ENCODE measurements around the gene KLHL18. TPM values are rescaled to one million over a fixed set of nuclear protein-coding genes. Genes with fewer than 3 reads are reported as not detected.

KLHL18 gene
- total and polyA plus RNA-seq, 2 experiments from 2014 or later, result 14.8 to 20.0 TPM

GRCh38 chr3:47385007-47385406 lies 102.3 kb downstream of the KLHL18 start:
- DNase-seq (ENCODE audit: low read depth in 1 of 2, low spot score in 1 of 2), result peak in 1 of 2 donors; percentile 27
- H3K27ac ChIP-seq, result no peak overlapping the region
- H3K27me3 ChIP-seq, result no peaks in the 10 kb centered on the region
- H3K4me1 ChIP-seq (ENCODE audit: low read depth), result no peaks in the 10 kb centered on the region
- H3K9me3 ChIP-seq (ENCODE audit: low read depth), result no peaks in the 10 kb centered on the region
- no peaks in the 10 kb centered on the region for H3K36me3 ChIP-seq
- TF ChIP-seq, protein P1, sequence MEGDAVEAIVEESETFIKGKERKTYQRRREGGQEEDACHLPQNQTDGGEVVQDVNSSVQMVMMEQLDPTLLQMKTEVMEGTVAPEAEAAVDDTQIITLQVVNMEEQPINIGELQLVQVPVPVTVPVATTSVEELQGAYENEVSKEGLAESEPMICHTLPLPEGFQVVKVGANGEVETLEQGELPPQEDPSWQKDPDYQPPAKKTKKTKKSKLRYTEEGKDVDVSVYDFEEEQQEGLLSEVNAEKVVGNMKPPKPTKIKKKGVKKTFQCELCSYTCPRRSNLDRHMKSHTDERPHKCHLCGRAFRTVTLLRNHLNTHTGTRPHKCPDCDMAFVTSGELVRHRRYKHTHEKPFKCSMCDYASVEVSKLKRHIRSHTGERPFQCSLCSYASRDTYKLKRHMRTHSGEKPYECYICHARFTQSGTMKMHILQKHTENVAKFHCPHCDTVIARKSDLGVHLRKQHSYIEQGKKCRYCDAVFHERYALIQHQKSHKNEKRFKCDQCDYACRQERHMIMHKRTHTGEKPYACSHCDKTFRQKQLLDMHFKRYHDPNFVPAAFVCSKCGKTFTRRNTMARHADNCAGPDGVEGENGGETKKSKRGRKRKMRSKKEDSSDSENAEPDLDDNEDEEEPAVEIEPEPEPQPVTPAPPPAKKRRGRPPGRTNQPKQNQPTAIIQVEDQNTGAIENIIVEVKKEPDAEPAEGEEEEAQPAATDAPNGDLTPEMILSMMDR (IDR thresholded peaks at IDR 0.05; ENCODE audit: low read depth, low read length), result no peak
- no peak overlapping the region for H3K4me3 ChIP-seq

DNA sequence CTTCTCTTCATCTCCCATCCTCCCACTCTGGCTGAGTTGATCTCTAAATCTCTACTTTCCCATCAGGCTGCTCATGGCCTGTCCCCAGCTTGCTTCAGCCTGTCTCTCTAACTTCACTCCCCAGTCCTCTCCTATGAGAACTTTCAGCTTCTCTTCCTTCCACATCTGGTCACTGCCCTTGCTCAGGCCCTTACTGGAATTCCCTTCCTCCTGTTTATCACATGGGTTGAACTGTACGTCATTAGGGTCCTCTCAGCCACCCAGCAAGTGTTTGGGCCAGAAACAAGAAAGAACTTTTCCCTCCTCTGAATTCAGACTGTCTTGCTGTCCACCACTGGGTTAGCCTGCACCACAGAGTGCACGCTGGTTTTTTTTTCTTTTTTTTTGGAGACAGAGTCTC lies 103.1 kb downstream of the KLHL18 start:
- TF ChIP-seq, protein P1 (IDR thresholded peaks at IDR 0.05; ENCODE audit: low read depth, low read length), result no peak
- no peak for DNase-seq (ENCODE audit: low read depth in 1 of 2, low spot score in 1 of 2)
- H3K27me3 ChIP-seq, result no peaks in the 10 kb centered on the region
- H3K36me3 ChIP-seq, result no peaks in the 10 kb centered on the region
- no peak overlapping the region for H3K27ac ChIP-seq
- H3K4me1 ChIP-seq (ENCODE audit: low read depth), result no peaks in the 10 kb centered on the region
- no peak overlapping the region for H3K4me3 ChIP-seq
- H3K9me3 ChIP-seq (ENCODE audit: low read depth), result no peaks in the 10 kb centered on the region

GRCh38 chr3:47392933-47393332 lies 110.2 kb downstream of the KLHL18 start:
- H3K9me3 ChIP-seq (ENCODE audit: low read depth), result no peaks in the 10 kb centered on the region
- H3K4me3 ChIP-seq, result no peak overlapping the region
- no peak for DNase-seq (ENCODE audit: low read depth in 1 of 2, low spot score in 1 of 2)
- no peak overlapping the region for H3K27ac ChIP-seq
- H3K36me3 ChIP-seq, result no peaks in the 10 kb centered on the region
- no peaks in the 10 kb centered on the region for H3K27me3 ChIP-seq
- TF ChIP-seq, protein P1 (IDR thresholded peaks at IDR 0.05; ENCODE audit: low read depth, low read length), result no peak
- H3K4me1 ChIP-seq (ENCODE audit: low read depth), result peaks cover 21% of the 10 kb centered on the region

DNA sequence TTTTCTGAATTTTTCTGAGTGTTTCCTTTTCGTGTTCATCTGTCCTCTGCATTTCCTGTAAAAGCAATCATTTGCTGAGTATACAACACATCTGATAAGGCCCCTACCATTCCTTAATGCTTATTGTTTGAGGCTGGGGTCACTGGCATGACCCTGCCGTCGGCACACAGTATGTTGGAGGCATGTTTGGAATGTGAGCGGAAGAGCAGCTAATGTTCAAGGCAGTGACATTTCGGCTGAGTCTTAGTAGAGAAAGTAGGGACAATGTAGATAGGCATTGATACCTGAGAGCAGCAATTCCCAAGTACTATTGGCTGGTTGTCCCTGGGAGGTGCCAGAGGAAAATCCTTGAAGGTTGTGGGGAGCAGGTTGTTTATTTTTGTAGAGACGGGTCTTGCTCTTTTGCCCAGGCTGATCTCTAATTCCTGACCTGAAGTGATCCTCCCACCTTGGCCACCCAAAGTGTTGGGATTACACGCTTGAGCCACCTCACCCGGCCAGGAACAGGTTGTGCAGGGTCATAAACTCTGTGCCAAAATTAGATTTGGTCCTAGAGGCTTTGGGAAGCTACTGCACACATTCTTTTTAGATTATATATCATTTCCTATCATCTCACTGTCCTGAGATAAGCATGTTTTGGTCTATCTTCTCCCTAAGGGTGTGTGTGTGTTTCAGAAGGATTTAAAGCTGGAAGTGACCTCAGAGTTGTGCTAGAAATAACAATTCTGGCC lies 111.6 kb downstream of the KLHL18 start:
- Histone ChIP-seq H3K27me3 (no peaks in the 10 kb centered on the region), H3K4me1 (ENCODE audit: low read depth) (peaks cover 21% of the 10 kb centered on the region), H3K4me3 (no peak overlapping the region), H3K27ac (peak overlapping the region; percentile 64), H3K9me3 (ENCODE audit: low read depth) (no peaks in the 10 kb centered on the region), H3K36me3 (no peaks in the 10 kb centered on the region)
- TF ChIP-seq, protein P1 (IDR thresholded peaks at IDR 0.05; ENCODE audit: low read depth, low read length), result no peak
- peak; percentile 44 to 54 for DNase-seq (ENCODE audit: low read depth in 1 of 2, low spot score in 1 of 2)

GRCh38 chr3:47394881-47395280 lies 112.1 kb downstream of the KLHL18 start:
- H3K4me3 ChIP-seq, result no peak overlapping the region
- H3K36me3 ChIP-seq, result no peaks in the 10 kb centered on the region
- peak overlapping the region; percentile 64 for H3K27ac ChIP-seq
- TF ChIP-seq, protein P1 (IDR thresholded peaks at IDR 0.05; ENCODE audit: low read depth, low read length), result no peak
- no peaks in the 10 kb centered on the region for H3K9me3 ChIP-seq (ENCODE audit: low read depth)
- DNase-seq (ENCODE audit: low read depth in 1 of 2, low spot score in 1 of 2), result no peak
- H3K4me1 ChIP-seq (ENCODE audit: low read depth), result peaks cover 21% of the 10 kb centered on the region
- no peaks in the 10 kb centered on the region for H3K27me3 ChIP-seq

Other genes starting within 250 kb of the KLHL18 start
- 19.5 and 36.0 TPM in 2 replicates for gene SETD2, start 118.8 kb upstream of the KLHL18 start, total RNA-seq
- 14.2 and 22.3 TPM in 2 replicates for gene SETD2, start 118.8 kb upstream of the KLHL18 start, polyA plus RNA-seq
- gene KIF9, start 145 bp upstream of the KLHL18 start, total RNA-seq, result 10.8 and 14.7 TPM in 2 replicates
- 9.8 and 13.2 TPM in 2 replicates for gene KIF9, start 145 bp upstream of the KLHL18 start, polyA plus RNA-seq
- 10.7 and 18.7 TPM in 2 replicates for gene PTPN23, start 98.1 kb downstream of the KLHL18 start, total RNA-seq
- gene PTPN23, start 98.1 kb downstream of the KLHL18 start, polyA plus RNA-seq, result 17.1 and 17.4 TPM in 2 replicates
- 124 and 140 TPM in 2 replicates for gene SCAP, start 193.0 kb downstream of the KLHL18 start, total RNA-seq
- 87.6 and 104 TPM in 2 replicates for gene SCAP, start 193.0 kb downstream of the KLHL18 start, polyA plus RNA-seq
- gene ELP6, start 230.8 kb downstream of the KLHL18 start, total RNA-seq, result 53.1 and 62.7 TPM in 2 replicates
- gene ELP6, start 230.8 kb downstream of the KLHL18 start, polyA plus RNA-seq, result 58.4 and 73.6 TPM in 2 replicates

All from cardiac muscle cell (in vitro differentiated cells and primary cell).